NCI-H187 (cell line): ENCODE results near the gene OMG.
"Not testable (repeated sequence)": the region's sequence is repeated elsewhere in the genome, so short reads cannot be mapped to it uniquely, and the experiment has no call there.

Experiments
- DNase-seq, 2 experiments: peaks; one replicate each; lab custom pipeline; 2025; lab: John Stamatoyannopoulos, UW

Gene OMG, protein sequence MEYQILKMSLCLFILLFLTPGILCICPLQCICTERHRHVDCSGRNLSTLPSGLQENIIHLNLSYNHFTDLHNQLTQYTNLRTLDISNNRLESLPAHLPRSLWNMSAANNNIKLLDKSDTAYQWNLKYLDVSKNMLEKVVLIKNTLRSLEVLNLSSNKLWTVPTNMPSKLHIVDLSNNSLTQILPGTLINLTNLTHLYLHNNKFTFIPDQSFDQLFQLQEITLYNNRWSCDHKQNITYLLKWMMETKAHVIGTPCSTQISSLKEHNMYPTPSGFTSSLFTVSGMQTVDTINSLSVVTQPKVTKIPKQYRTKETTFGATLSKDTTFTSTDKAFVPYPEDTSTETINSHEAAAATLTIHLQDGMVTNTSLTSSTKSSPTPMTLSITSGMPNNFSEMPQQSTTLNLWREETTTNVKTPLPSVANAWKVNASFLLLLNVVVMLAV

DNA sequence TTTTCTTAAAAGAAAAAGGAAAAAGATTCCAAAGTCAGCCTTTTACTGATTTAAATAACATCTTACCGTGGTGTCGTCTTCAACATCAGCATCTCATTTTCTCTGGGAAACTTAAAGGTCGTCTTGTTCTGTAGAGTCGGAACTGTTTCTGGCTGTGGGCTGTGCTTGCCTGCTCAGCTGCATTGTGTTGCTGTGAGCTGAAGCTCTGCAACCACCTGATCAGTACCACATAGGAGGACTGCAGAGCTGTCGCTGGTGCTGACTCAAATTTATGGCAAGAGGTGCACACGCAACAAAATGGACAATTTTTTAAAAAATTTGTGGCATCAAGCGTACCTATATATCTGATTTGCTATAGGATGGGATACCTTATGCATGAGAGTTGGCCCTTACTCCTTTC, at the start of gene OMG:
OMG (minus strand) TSS at position 150 of the 400 bp plus-strand sequence. CDS start 908 bp downstream, outside the sequence.
- DNase-seq = no peak

DNA sequence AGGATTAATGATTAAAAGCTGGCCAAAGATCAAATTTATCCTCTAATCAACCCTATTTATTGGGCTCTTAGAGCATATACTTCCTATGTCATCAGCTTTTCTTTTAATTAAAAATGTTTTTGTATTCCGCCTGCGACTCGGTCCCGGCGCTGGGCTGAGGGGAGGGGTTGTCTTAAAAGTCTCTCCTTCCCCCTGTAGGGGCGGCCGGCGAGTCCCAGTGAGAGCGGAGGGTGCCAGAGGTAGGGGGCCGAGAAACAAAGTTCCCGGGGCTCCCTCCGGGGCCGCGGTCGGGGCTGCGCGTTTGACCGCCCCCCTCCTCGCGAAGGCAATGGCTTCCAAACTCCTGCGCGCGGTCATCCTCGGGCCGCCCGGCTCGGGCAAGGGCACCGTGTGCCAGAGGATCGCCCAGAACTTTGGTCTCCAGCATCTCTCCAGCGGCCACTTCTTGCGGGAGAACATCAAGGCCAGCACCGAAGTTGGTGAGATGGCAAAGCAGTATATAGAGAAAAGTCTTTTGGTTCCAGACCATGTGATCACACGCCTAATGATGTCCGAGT, 48.2 kb upstream of the OMG start:
- DNase-seq = not testable (repeated sequence)

DNA sequence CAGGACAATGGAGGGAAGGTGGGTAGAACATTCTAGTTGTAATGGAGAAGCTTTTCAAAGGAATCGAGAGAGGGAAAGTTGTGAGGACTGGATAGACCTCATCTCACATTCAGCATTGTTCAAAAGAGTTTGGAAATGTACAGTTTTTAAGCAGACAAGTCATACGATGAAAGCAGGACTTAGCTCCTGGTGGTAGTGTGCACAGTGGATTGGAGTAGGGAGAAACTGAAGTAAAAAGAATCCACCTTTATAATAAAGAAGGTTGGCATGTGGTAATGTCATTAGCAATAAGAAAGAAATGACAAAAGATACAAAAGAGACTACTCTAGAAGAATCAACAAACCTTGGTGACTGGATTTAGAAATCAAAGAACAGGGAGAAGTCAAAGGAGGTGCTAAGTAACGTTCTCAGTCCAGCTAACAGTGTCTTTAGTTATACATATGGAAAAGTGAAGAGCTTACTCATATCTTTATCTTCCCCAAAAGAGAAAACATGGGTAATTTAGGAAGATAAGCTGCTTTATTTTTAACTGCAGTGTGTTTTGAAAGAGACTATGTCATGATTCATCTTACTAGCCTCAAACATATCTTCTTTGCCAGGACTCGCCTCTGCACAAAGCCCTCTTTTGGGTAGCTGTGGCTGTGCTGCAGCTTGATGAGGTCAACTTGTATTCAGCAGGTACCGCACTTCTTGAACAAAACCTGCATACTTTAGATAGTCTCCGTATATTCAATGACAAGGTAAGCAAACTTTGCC, 43.0 kb upstream of the OMG start:
- no peak for DNase-seq

DNA sequence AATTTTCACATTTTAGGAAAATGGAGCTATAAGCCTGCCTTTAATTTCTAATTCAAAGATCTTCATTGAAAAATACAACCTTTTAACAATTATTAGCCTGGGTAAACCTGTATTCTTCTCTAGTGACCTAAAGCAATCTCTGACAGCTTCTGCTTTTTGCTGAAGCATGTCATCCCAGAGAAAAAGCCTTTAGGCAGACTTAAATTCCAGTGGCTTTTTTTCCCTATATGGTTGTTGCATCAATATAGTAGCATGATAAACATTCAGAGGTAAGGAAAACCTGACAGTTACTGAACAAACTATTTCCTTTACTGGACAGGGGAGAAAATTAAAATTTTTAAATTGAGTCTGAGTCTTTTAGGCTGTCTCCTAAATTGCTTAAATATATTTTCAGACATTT, 32.2 kb upstream of the OMG start:
- DNase-seq = no peak

DNA sequence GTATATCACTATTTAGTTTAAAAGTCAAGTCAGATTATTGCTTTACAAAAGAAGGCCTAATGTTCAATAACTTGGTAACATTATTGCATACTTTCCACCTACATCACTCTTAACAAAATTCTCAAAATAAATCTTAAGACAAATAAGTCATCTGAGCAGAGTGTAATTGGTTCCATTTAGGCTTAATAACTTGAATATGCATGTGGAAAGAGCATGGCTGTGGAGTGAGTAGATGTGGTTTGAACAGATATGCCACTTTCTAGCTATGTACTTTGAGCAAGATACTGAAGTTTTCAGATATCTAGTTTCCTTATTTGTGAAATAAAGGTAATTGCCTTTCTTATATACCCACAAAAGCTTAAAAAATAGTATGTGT, 31.1 kb upstream of the OMG start:
- no peak for DNase-seq

DNA sequence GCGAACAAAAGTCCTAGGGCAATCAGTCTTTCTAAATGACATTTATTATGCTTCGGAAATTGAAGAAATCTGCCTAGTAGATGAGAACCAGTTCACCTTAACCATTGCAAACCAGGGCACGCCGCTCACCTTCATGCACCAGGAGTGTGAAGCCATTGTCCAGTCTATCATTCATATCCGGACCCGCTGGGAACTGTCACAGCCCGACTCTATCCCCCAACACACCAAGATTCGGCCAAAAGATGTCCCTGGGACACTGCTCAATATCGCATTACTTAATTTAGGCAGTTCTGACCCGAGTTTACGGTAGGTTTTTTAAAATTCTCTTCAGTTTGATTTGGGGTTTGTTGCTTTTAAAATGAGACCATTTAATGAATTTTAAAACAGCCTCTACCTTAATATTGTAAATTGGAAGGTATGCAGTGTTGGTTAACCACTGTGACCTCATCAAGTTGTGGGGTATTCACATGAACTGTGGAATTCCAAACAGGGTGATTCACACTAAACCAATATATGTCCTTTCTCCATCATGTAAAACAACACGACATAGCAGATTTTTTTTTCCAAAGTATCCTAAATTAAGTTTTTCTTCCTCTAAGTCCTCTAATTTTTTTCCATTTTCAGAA, 30.6 kb upstream of the OMG start:
- DNase-seq = no peak

DNA sequence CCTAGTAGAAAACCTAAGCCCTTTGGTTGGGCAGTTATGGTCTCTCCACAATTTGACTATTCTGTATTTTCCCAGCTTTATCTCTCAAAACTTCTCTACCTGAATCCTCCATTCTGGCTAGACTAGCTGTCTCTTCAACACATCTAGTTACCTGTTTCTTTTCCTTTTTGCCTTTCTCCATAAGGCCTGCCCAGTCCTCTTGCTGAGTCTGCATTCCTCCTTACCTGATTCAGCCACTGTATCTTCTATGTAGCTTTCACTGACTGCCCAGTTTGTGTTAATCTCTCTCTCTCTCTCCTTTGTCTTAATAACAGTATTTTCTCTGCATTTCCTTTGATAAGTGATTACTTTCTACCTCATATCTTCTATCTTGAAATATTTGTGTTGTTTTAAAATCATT, 26.5 kb upstream of the OMG start:
- no peak for DNase-seq

DNA sequence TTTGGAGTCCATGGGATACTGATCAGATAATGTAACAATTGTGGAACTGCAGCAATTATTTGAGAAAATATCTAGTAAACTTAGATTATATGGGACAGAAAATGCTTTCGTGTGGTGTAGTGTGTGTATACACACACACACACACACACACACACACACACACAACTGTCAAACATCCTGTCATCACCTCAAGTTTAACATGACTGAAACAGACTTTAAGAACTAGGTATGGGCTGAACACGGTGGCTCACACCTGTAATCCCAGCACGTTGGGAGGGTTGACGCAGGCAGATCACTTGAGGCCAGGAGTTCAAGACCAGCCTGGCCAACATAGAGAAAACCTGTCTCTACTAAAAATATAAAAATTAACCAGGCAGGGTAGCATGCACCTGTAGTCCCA, 24.9 kb upstream of the OMG start:
- no peak for DNase-seq

DNA sequence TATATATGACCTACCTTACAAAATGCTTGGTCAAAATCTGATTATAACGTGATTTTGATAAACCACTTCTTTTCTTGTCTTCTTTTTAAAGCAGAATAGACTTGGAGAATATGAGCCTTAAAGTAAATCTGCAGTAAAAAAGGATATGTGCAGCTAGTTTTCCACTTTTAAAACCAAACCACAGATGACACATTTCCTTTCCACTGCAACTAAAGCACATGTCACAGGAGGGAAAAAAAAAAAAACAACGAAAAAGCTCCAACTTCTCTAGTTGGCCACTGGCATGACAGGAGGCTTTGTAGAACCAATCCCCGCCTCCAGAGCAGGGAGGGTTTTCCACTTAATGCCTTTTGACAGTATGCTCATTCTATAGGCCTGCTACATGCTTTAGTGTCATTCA, 24.4 kb upstream of the OMG start, which contains the start of gene EVI2A:
EVI2A (minus strand) TSS at position 142 of the 400 bp plus-strand sequence. CDS start 2,609 bp downstream, outside the sequence.
- no peak for DNase-seq

DNA sequence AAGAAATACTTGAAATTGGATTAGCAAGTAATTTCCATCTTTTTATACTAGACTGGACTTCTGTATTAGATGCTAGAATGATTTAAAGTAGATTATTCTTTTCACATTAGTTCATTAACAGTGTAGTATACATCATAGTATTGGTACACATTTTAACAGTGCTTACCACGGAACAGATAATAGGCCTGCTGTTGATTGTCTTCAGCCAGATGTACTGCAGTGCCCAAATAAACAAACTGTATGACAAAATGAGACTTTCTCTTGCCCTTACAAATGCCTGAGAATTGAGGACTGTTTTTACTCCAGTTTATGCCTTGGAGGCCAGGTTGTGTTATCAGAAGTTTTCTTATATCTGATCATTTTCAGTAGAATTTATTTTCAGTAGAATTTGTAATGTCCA, 23.8 kb upstream of the OMG start:
- DNase-seq = no peak

DNA sequence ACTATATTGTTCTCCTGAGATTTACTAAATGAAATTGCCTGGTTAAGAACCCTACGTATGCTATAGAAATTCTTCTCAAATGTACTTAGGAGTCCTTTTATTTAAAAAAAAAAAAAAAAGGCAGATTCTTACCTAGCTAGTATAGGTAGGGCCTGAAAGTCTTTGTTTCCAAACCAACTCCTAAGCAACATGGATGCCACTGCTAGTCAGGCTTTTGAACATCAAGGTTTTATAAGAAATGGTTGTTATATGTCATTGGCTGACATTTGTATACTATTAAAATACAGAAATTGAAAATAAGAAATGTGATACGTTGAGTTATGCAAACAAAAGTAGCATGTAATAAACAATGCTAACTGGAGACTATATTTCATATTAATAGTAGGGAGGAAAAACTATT, 23.2 kb upstream of the OMG start:
- no peak for DNase-seq

DNA sequence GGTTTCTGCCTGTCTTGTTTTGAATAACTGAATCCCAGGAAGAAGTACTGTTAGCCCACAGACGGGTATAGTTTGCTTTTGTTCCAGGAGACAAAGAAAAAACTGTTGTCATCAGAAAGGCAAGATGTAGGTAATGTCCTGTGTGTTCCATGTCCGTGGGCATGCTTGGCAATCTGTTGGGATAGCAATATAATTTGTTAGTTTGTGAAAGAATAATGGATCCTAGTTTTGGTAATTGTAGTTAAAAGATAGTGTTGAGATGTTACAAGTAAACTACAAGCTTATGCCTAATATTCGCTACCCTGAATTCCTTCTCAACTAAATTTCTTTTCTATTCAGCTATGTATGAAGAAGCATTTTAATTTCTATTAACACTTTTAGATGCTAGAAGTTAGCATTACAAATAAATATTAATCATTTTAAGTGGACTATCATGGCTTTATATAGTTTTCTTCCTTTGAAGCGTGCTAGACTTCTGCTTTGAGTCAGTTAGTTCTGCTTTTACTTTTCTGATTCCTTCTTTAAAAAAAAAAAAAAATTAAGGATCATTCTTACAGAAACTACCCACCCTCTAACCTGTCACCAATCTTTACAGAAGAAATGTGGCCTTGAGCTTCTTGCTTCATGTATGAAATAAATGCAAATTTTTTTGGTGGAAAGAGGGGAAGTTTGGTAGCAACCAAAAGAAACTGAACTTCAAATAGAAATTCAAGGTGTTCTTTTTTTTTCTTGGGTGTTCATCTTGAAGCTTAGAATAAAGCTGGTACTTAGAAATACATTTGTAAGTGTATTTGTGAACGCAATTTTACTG, 22.0 kb upstream of the OMG start:
- no peak for DNase-seq

DNA sequence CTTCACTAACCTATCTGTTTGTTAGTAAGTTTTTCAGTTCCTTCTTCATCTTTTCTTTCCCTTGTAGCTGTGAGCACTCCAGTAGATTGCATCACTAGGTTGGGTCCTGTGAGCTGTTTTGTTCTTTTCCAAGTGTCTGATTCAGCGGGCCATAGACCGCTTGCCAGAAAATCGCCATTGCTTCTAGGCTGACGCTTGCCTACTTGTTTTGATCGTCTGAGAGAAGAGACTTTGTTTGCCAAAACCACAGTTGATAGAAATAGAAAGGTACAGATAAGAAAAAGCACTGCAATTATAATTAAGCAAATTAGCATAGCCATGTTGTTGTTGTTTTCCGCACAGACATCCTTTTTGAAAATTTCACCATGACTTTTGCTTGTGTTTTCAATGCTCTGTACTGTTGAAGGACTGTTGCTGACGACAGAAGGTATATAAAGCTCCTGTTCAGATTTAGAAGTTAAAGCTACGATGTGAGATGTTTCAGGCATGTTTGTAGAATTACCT, 21.3 kb upstream of the OMG start:
- no peak for DNase-seq

DNA sequence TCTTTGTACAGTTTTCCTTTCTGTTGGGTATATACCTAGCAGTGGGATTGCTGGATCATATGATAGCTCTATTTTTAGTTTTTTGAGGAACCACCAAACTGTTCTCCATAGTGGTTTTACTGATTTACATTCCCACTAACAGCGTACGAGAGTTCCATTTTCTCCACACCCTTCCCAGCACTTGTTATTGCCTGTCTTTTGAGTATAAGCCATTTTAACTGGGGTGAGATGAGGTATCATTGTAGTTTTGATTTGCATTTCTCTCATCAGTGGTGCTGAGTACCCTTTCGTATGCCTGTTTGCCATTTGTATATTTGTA, 17.7 kb upstream of the OMG start:
- DNase-seq = no peak

DNA sequence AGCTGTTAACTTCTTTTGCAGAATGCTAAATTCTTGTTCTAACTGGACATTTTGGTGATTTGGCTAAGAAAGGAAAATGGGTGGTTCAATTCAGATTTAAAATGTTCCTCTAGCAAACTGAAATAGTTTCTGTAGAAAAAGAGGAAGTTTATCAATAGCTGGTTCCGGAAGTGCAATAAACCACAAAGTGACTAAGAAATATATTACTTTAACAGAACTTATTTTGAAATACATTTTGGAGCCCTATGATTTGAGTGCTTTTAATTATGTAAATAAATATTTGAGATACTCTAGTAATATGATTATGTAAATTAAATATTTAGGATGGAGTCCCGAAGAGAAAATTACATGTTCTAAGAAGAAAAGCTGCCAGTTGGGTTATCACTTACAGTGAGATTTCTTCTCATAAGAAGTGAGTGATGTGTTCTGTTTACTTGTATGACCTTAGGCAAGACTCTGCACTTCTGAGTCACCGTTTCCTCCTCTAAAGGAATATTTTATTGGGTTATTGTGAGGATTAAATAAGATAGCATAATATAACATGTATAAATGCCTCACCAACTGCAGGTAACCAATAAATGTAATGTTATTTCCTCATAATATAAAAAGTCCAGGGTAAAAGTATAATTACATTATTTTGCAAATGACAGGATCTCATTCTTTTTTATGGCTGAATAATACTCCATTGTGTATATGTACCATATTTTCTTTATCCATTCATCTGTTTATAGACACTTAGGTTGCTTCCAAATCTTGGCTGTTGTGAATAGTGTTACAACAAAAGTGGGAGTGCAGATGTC, 17.1 kb upstream of the OMG start, which contains the start of gene EVI2B:
EVI2B (minus strand) TSS at position 73 of the 800 bp plus-strand sequence. CDS start 8,445 bp downstream, outside the sequence.
- DNase-seq = no peak

DNA sequence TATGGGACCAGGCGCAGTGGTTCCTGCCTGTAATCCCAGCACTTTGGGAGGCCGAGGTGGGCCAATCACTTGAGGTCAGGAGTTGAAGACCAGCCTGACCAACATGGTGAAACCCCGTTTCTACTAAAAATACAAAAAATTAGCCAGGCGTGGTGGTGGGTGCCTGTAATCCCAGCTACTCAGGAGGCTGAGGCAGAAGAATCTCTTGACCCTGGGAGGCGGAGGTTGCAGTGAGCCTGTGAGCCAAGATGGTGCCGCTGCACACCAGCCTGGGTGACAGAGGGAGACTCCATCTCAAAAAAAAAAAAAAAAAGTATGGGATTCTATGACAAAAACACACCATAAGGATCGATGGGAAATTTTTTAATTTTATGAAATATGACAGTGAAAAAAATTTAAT, 15.2 kb upstream of the OMG start:
- DNase-seq = not testable (repeated sequence)

DNA sequence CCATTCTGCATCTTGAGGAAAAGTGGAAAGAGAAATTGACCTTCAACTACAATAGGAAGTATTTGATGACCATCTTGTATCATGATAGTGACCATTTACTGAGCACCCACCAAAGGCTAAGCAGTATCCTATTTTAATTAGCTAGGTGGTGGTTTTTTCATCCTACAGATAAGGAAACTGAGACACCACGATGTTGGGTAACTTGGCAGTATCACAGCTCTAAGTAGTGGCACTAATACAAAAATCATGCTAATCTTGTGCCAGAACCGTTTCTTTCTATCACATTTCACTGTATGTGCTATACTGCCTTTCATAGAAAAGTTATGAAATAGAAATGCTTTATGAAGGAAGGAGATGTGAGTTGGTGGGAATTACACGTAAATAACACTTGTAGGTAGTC, 14.5 kb upstream of the OMG start:
- DNase-seq = no peak

DNA sequence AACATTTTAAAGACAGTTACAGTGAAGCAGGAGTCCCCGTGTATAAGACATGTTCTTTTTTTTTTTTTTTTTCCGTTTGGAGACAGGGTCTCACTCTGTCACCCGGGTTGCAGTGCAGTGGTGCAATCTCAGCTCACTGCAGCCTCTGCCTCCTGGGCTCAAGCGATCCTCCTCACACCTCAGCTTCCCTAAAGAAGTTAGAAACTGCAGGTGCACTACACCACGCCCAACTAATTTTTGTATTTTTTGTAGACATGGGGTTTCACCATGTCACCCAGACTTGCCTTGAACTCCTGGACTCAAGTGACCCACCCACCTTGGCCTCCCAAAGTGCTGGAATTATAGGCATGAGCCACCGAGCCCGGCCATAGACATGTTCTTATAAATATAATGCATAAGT, 13.8 kb upstream of the OMG start:
- DNase-seq = no peak

DNA sequence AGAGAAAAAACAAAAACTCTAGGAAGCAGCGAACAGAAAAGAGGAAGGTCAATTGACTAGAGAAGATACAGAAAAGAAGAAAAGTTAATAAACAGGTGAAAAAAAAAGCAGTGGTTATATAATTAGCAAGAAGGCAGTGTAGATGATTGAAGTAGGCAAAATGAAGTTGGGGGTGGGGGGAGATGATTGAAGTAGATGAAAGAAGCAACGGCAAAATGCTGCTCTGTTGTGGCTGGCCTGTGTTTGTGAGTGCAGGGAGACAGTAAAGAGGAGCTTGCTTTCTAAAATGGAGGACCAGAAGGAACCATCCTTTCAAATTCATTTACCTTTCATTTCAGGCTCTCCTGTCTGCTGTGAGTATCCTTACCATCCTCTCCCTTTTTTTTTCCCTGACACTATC, 13.2 kb upstream of the OMG start:
- DNase-seq = no peak

DNA sequence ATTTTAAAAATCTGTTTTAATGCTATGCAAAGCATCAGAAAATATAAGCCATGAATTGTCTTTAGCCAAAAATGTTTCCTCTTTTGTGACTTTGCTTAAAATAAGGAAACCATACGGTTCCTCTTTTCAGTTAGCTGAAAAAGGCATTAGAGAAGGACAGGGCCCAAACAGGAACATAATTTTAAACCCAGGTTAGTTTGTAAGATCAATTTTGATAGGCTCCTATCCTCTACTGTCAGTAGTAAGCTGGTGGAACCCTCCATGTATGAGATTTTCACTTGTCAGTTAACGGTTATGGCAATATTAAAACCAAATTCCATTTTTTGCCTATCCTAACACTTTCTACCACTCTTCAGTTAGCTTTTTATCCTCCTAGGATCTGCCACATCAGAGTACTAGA, 12.5 kb upstream of the OMG start:
- no peak for DNase-seq
